Peyer's patch (tissue), 4 donors: Measurements from ENCODE around the gene PTPRM. TPM values are rescaled to one million over a fixed set of nuclear protein-coding genes. Genes with fewer than 3 reads are reported as not detected.

Experiments used
- DNase-seq, 3 donors: peaks; one replicate each; pipeline ENCODE4 v3.0.0-alpha.2; 2017 to 2019
- H3K27ac ChIP-seq, 4 donors: fragments of 200-600 bp; sonication (generic); one replicate each; pipeline ENCODE4 v1.5.1; 2016 to 2019
- H3K27me3 ChIP-seq, 2 donors: fragments of 200-600 bp; sonication (generic); one replicate each; pipeline ENCODE4 v1.5.1; 2019
- H3K36me3 ChIP-seq, 3 donors: fragments of 200-600 bp; sonication (generic); one replicate each; pipeline ENCODE4 v1.5.1; 2016 to 2019
- H3K4me1 ChIP-seq, 4 donors: fragments of 200-600 bp; sonication (generic); one replicate each; pipeline ENCODE4 v1.5.1; 2016 to 2019
- H3K4me3 ChIP-seq, 4 donors: fragments of 200-600 bp; sonication (generic); 1 replicate in 3 of 4; 2 replicates in 1 of 4; pipeline ENCODE4 v1.5.1; 2016 to 2019; ENCODE audit warnings: mild to moderate bottlenecking in 1 of 4
- H3K9me3 ChIP-seq, 4 donors: fragments of 200-600 bp; sonication (generic); one replicate each; pipeline ENCODE4 v1.5.1; 2016 to 2019; ENCODE audit warnings: mild to moderate bottlenecking in 1 of 4
- POLR2A ChIP-seq, 2 donors: fragments of 450-650 bp; IDR thresholded peaks; one replicate each; pipeline ENCODE4 v1.5.1; 2017; ENCODE audit warnings: antibody characterized with exemption in 2 of 2, mild to moderate bottlenecking in 2 of 2, moderate library complexity in 2 of 2
- total RNA-seq, 4 donors: library from RNA; depleted of rRNA; stranded (reverse); fragments of >200 nt; gene quantifications; one replicate each; pipeline ENCODE4 v1.1.0, GENCODE V29; 2016
- TF ChIP-seq, protein P1 (sequence below), 6 experiments: fragments of 450-650 bp in 4 of 6; fragments of 200-600 bp in 2 of 6; sonication (generic) in 1 of 6; IDR thresholded peaks; one replicate each; pipeline ENCODE4 v1.5.1; 2017 to 2019; ENCODE audit warnings: antibody characterized with exemption in 6 of 6, mild to moderate bottlenecking in 3 of 6, moderate library complexity in 1 of 6

PTPRM gene
- total RNA-seq, 4 donors from 2014 or later: 39.6 to 211 (median 80.3) TPM

- Histone ChIP-seq H3K27me3 (no peaks in the 10 kb centered on the region), H3K9me3 (no peaks in the 10 kb centered on the region), H3K4me3 (no peak overlapping the region), H3K27ac (no peak overlapping the region), H3K36me3 (no peaks in the 10 kb centered on the region), H3K4me1 (no peaks in the 10 kb centered on the region)
- no peak for TF ChIP-seq POLR2A (IDR thresholded peaks at IDR 0.05)
- TF ChIP-seq, protein P1, sequence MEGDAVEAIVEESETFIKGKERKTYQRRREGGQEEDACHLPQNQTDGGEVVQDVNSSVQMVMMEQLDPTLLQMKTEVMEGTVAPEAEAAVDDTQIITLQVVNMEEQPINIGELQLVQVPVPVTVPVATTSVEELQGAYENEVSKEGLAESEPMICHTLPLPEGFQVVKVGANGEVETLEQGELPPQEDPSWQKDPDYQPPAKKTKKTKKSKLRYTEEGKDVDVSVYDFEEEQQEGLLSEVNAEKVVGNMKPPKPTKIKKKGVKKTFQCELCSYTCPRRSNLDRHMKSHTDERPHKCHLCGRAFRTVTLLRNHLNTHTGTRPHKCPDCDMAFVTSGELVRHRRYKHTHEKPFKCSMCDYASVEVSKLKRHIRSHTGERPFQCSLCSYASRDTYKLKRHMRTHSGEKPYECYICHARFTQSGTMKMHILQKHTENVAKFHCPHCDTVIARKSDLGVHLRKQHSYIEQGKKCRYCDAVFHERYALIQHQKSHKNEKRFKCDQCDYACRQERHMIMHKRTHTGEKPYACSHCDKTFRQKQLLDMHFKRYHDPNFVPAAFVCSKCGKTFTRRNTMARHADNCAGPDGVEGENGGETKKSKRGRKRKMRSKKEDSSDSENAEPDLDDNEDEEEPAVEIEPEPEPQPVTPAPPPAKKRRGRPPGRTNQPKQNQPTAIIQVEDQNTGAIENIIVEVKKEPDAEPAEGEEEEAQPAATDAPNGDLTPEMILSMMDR (IDR thresholded peaks at IDR 0.05): no peak
- DNase-seq: no peak
These were observed 22.4 kb upstream of the PTPRM start for GRCh38 chr18:7544686-7545085.

DNA sequence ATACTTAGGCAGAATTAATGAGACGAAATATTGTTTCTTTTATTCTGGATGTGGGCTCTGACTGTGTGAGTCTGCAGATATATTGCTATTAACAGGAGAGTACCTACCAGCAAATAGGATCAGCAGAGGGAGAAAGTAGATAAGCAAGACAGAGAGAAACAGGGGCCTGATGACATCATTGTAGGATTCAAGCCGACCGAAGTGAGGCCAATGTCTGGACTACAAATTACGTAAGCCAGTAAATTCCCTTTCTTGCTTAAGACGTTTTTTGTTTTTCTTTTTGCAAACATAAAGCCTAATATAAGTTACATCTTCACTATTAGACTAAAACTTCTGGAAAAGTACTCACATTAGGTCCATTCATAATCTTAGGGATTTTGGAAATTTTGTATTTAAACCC lies 21.4 kb upstream of the PTPRM start:
- H3K4me1 ChIP-seq: no peaks in the 10 kb centered on the region
- TF ChIP-seq, protein P1 (IDR thresholded peaks at IDR 0.05): no peak
- no peak for TF ChIP-seq POLR2A (IDR thresholded peaks at IDR 0.05)
- H3K36me3 ChIP-seq: no peaks in the 10 kb centered on the region
- H3K27me3 ChIP-seq: no peaks in the 10 kb centered on the region
- no peak overlapping the region for H3K4me3 ChIP-seq
- no peak for DNase-seq
- H3K27ac ChIP-seq: no peak overlapping the region
- H3K9me3 ChIP-seq: no peaks in the 10 kb centered on the region

DNA sequence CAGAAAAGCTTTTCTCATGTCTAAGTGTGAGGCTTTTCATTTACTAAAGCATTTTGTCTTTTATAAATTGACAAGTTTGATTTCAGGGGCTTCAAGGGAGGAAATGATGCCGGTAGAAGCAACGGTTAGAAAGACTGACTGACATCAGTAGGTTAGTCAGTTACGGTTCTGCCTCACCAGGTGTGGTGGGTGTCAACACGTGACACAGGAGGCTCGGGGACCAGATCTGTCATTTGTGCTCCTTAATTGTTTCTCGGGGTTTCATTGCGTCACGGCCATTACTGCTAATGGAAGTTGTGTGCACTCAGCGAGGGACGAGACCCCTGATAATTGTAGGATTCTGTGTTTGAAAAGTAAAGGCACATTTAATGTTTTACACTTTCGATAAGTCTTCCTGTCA lies 18.9 kb upstream of the PTPRM start:
- Histone ChIP-seq H3K4me3 (no peak overlapping the region), H3K36me3 (no peaks in the 10 kb centered on the region), H3K4me1 (no peaks in the 10 kb centered on the region), H3K27me3 (no peaks in the 10 kb centered on the region), H3K27ac (no peak overlapping the region), H3K9me3 (no peaks in the 10 kb centered on the region)
- no peak for DNase-seq
- TF ChIP-seq, protein P1 (IDR thresholded peaks at IDR 0.05): no peak
- no peak for TF ChIP-seq POLR2A (IDR thresholded peaks at IDR 0.05)

- no peak for TF ChIP-seq POLR2A (IDR thresholded peaks at IDR 0.05)
- TF ChIP-seq, protein P1 (IDR thresholded peaks at IDR 0.05): no peak
- H3K4me3 ChIP-seq: no peak overlapping the region
- no peak for DNase-seq
- H3K4me1 ChIP-seq: no peaks in the 10 kb centered on the region
- H3K36me3 ChIP-seq: no peaks in the 10 kb centered on the region
- H3K27ac ChIP-seq: no peak overlapping the region
- no peaks in the 10 kb centered on the region for H3K9me3 ChIP-seq
- no peaks in the 10 kb centered on the region for H3K27me3 ChIP-seq
These were observed 18.4 kb upstream of the PTPRM start for GRCh38 chr18:7548721-7549120.

GRCh38 chr18:7557973-7558372 lies 9.1 kb upstream of the PTPRM start:
- no peak overlapping the region for H3K4me3 ChIP-seq
- TF ChIP-seq, protein P1 (IDR thresholded peaks at IDR 0.05): no peak
- TF ChIP-seq POLR2A (IDR thresholded peaks at IDR 0.05): no peak
- H3K27ac ChIP-seq: no peak overlapping the region
- H3K9me3 ChIP-seq: no peaks in the 10 kb centered on the region
- no peaks in the 10 kb centered on the region for H3K36me3 ChIP-seq
- H3K27me3 ChIP-seq: no peaks in the 10 kb centered on the region
- DNase-seq: no peak
- H3K4me1 ChIP-seq: no peaks in the 10 kb centered on the region

GRCh38 chr18:7558769-7559168 lies 8.3 kb upstream of the PTPRM start:
- no peaks in the 10 kb centered on the region for H3K9me3 ChIP-seq
- no peaks in the 10 kb centered on the region for H3K27me3 ChIP-seq
- DNase-seq: no peak
- no peak overlapping the region for H3K27ac ChIP-seq
- no peaks in the 10 kb centered on the region for H3K4me1 ChIP-seq
- TF ChIP-seq POLR2A (IDR thresholded peaks at IDR 0.05): no peak
- TF ChIP-seq, protein P1 (IDR thresholded peaks at IDR 0.05): no peak
- H3K36me3 ChIP-seq: no peaks in the 10 kb centered on the region
- H3K4me3 ChIP-seq: no peak overlapping the region
